HepG2 (cell line): ENCODE data around the gene CEP76. TPM values are rescaled to one million over a fixed set of nuclear protein-coding genes. Genes with fewer than 3 reads are reported as not detected.

Experiments used
- GABPB1 ChIP-seq: IDR thresholded peaks from 2 replicates; pipeline ENCODE4 v1.6.1; 2016; ENCODE audit warnings: mild to moderate bottlenecking, missing genetic modification reagents, moderate library complexity, missing compliant biosample characterization
- HES4 ChIP-seq: sonication (generic); formaldehyde crosslinking; IDR thresholded peaks from 2 replicates; pipeline ENCODE4 v1.9.0; 2021; ENCODE audit warnings: mild to moderate bottlenecking, missing genetic modification reagents, borderline replicate concordance
- KDM2A ChIP-seq: sonication (generic); formaldehyde crosslinking; IDR thresholded peaks from 2 replicates; pipeline ENCODE4 v1.4.0; 2020; ENCODE audit warnings: low read depth, missing genetic modification reagents, borderline replicate concordance
- NFKBIZ ChIP-seq: IDR thresholded peaks from 2 replicates; pipeline ENCODE4 v1.6.1; 2018; ENCODE audit warnings: missing genetic modification reagents, missing compliant biosample characterization
- PHF21A ChIP-seq: sonication (generic); formaldehyde crosslinking; IDR thresholded peaks from 2 replicates; pipeline ENCODE4 v1.5.0; 2020; ENCODE audit warnings: mild to moderate bottlenecking, missing genetic modification reagents
- TCF7L2 ChIP-seq: IDR thresholded peaks from 2 replicates; pipeline ENCODE4 v1.6.1; 2011; ENCODE audit warnings: mild to moderate bottlenecking, low read depth, low read length, moderate library complexity
- XRCC5 ChIP-seq: fragments of 200-400 bp; formaldehyde crosslinking; optimal IDR thresholded peaks from 2 replicates; pipeline ENCODE3; 2017; ENCODE audit warnings: mild to moderate bottlenecking, low read length
- ZBTB14 ChIP-seq: sonication (generic); formaldehyde crosslinking; IDR thresholded peaks from 2 replicates; pipeline ENCODE4 v1.4.0; 2020; ENCODE audit warnings: missing genetic modification reagents
- ZBTB7B ChIP-seq: sonication (generic); formaldehyde crosslinking; IDR thresholded peaks from 2 replicates; pipeline ENCODE4 v1.4.0; 2020; ENCODE audit warnings: missing genetic modification reagents
- ZNF136 ChIP-seq: sonication (generic); formaldehyde crosslinking; IDR thresholded peaks from 2 replicates; pipeline ENCODE4 v1.8.1; 2022; ENCODE audit warnings: low read depth, mild to moderate bottlenecking, moderate library complexity, missing genetic modification reagents
- ZNF292 ChIP-seq: sonication (generic); formaldehyde crosslinking; IDR thresholded peaks from 2 replicates; pipeline ENCODE4 v1.8.1; 2022; ENCODE audit warnings: mild to moderate bottlenecking, low read depth, missing genetic modification reagents, borderline replicate concordance
- ZNF318 ChIP-seq: sonication (generic); formaldehyde crosslinking; IDR thresholded peaks from 2 replicates; pipeline ENCODE4 v1.4.0; 2020; ENCODE audit warnings: mild to moderate bottlenecking, missing genetic modification reagents
- ZNF441 ChIP-seq: sonication (generic); formaldehyde crosslinking; IDR thresholded peaks from 2 replicates; pipeline ENCODE4 v1.7.0; 2021; ENCODE audit warnings: missing genetic modification reagents, borderline replicate concordance
- ZNF501 ChIP-seq: sonication (generic); formaldehyde crosslinking; IDR thresholded peaks from 2 replicates; pipeline ENCODE4 v1.5.1; 2020; ENCODE audit warnings: mild to moderate bottlenecking, moderate library complexity, missing genetic modification reagents
- ZNF563 ChIP-seq: sonication (generic); formaldehyde crosslinking; IDR thresholded peaks from 2 replicates; pipeline ENCODE4 v1.8.0; 2022; ENCODE audit warnings: mild to moderate bottlenecking, moderate library complexity, missing genetic modification reagents
- ZNF572 ChIP-seq: sonication (generic); formaldehyde crosslinking; IDR thresholded peaks from 2 replicates; pipeline ENCODE4 v1.5.1; 2020; ENCODE audit warnings: mild to moderate bottlenecking, missing genetic modification reagents
- ZNF891 ChIP-seq: sonication (generic); formaldehyde crosslinking; IDR thresholded peaks from 2 replicates; pipeline ENCODE4 v1.5.0; 2020; ENCODE audit warnings: mild to moderate bottlenecking, missing genetic modification reagents
- polyA plus RNA-seq, 8 experiments: library from polyadenylated mRNA; depleted of rRNA in 3 of 8; stranded (reverse) in 7 of 8; unstranded in 1 of 8; fragments of >200 nt; fragmentation: Illumina TruSeq in 4 of 8; extraction: Trizol in 4 of 8; gene quantifications; 2 replicates each; pipeline versions ENCODE4 v1.2.1 to v1.2.3, GENCODE V29; 2011 to 2016; ENCODE audit warnings: low read depth in 4 of 8, missing spikeins in 1 of 8, mixed read lengths in 1 of 8; ENCODE audit not compliant: insufficient read depth in 1 of 8
- total RNA-seq, 5 experiments: library from RNA; depleted of rRNA; stranded (reverse); fragments of >200 nt; fragmentation: Illumina TruSeq; extraction: Trizol; gene quantifications; 2 replicates each; pipeline ENCODE4 v1.2.3, GENCODE V29; 2016; ENCODE audit warnings: low read depth in 1 of 5
- TF ChIP-seq, protein P1 (sequence below): sonication (generic); formaldehyde crosslinking; IDR thresholded peaks from 2 replicates; pipeline ENCODE4 v1.5.0; 2020; ENCODE audit warnings: mild to moderate bottlenecking, missing genetic modification reagents

CEP76 gene
- total and polyA plus RNA-seq, 2 of the 13 experiments (the other 11 are each of a cell fraction or from before 2014, with no cell fraction given) = 13.9 to 15.1 TPM

DNA sequence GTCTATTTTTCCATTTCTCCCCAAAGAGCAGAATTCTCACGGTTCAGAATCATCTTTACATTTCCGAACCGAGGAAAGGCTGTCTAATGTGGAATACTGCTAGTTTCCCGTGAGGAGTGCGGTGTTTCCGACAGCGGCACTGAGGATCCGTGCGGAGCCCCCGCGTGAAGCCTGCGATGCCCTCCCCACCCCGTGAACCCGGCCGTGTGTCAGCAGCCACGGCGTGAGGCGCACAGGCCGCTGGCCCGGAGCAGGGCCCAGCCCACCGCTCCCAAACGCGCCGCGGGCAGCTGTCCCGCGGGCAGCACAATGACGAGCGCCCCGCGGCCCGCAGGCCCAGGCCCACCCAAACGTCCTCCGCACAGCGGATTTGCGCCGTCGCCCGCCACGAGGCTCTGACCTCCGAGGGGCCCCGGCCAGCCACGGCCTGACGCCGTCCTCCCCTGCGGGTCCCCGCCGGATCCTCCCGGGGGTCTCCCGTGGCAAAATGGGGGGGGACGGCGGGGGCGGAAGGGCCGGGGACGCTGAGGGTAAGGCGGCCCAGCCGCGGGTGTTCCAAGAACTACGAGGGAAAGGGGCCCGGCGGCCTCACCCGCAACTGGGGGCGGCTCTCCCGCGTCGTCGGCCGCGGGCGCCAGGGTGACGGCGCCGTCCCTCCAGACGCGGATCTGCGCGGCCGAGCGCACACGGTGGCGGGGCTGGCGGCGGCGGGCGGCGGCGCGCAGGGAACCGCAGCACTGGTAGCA is 45.4 kb downstream of the CEP76 start (continued):
- no peak for TF ChIP-seq ZNF318
- no peak for TF ChIP-seq ZNF572 (CRISPR knock-in tag)
- peak; percentile 69 for TF ChIP-seq ZBTB14 (CRISPR knock-in tag)
- TF ChIP-seq ZBTB7B (CRISPR knock-in tag) = peak; percentile 51; the same call in 1 of the 2 replicates
- no peak for TF ChIP-seq PHF21A (CRISPR knock-in tag)
- TF ChIP-seq ZNF136 (CRISPR knock-in tag) = no peak
- TF ChIP-seq ZNF501 (CRISPR knock-in tag) = peak; percentile 52; the same call in 1 of the 2 replicates
- TF ChIP-seq, protein P1, sequence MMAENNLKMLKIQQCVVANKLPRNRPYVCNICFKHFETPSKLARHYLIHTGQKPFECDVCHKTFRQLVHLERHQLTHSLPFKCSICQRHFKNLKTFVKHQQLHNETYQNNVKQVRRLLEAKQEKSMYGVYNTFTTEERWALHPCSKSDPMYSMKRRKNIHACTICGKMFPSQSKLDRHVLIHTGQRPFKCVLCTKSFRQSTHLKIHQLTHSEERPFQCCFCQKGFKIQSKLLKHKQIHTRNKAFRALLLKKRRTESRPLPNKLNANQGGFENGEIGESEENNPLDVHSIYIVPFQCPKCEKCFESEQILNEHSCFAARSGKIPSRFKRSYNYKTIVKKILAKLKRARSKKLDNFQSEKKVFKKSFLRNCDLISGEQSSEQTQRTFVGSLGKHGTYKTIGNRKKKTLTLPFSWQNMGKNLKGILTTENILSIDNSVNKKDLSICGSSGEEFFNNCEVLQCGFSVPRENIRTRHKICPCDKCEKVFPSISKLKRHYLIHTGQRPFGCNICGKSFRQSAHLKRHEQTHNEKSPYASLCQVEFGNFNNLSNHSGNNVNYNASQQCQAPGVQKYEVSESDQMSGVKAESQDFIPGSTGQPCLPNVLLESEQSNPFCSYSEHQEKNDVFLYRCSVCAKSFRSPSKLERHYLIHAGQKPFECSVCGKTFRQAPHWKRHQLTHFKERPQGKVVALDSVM (CRISPR knock-in tag) = 0 out of 2 replicates have a peak, but pooled peaks have one; percentile 32
- no peak for TF ChIP-seq NFKBIZ (CRISPR knock-in tag)
- no peak for TF ChIP-seq ZNF292
- peak; percentile 27; the same call in 1 of the 2 replicates for TF ChIP-seq KDM2A (CRISPR knock-in tag)
- TF ChIP-seq HES4 (CRISPR knock-in tag) = peak; percentile 53; the same call in 1 of the 2 replicates
- TF ChIP-seq XRCC5 = peak; percentile 51
- TF ChIP-seq ZNF563 (CRISPR knock-in tag) = peak; percentile 64; the same call in 1 of the 2 replicates
- TF ChIP-seq GABPB1 = peak; percentile 63
- TF ChIP-seq TCF7L2 = no peak
- TF ChIP-seq ZNF441 = no peak
- TF ChIP-seq ZNF891 = peak; percentile 74; the same call in 1 of the 2 replicates
